B cell (primary cell): ENCODE measurements around the gene DCUN1D4.

Source experiments
- CTCF ChIP-seq: fragments of 200-600 bp; IDR thresholded peaks from one replicate; pipeline ENCODE4 v1.8.0; 2022; ENCODE audit warnings: antibody characterized with exemption, mild to moderate bottlenecking
- EZH2 ChIP-seq: IDR thresholded peaks from 2 replicates; pipeline ENCODE4 v1.6.1; 2012; ENCODE audit warnings: borderline replicate concordance, low read depth, mild to moderate bottlenecking, moderate library complexity, low read length; ENCODE audit not compliant: insufficient read depth, poor library complexity, severe bottlenecking

GRCh38 chr4:51868449-51868847 is 25.5 kb downstream of the DCUN1D4 start:
- TF ChIP-seq CTCF (no peak), EZH2 (no peak)
